HG03103 (cell line): Measurements from ENCODE around the gene INS.
"Not testable (repeated sequence)": the region's sequence is repeated elsewhere in the genome, so short reads cannot be mapped to it uniquely, and the experiment has no call there.

ENCODE experiments used
- ATAC-seq: cut with Tn5 transposase; IDR thresholded peaks from one replicate; pipeline ENCODE4 v1.9.1; 2021; ENCODE audit warnings: low read depth; ENCODE audit not compliant: unreplicated experiment

INS gene

DNA sequence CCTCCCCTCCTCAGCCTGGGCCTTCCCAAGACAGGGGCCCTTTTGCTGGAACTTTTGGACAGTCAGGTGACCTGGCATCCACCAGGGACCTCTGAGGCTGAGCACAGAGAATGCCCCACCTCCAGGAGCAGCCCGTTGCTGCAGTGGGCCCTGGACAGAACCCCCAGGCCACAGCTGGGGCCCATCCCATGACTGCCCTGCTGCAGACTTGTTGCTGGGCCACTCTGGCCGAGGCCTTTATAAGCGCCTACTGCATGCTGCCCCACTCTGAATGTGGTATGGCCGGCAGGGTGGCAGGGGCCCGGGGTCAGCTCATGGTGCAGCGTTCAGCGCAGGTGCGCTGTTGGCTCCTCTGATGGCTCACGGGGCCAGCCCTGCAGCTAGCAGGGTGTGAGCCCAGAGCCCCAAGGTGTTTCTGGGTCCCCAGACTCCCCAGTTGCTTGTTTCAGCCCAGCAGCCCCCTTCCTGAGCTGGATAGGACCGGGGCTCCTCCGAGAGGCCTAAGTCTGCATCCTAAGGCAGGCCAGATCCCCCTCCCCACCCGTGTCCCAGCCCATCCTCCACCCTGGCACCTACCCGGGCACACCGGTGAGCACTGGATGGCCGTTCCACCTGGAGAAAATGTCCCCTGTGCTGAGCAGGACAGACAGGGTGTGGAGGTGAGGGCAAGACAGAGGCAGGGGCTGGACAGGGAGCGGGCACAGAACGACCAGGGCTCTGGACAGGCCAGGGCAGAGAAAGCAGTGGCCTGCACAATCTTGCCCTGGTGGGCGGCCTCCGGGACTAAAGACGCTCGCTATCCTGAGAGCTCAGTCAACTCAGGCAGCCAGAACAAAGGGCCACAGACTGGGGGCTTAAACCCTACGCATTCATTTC is 38.7 kb upstream of the INS start:
- ATAC-seq: no peak

DNA sequence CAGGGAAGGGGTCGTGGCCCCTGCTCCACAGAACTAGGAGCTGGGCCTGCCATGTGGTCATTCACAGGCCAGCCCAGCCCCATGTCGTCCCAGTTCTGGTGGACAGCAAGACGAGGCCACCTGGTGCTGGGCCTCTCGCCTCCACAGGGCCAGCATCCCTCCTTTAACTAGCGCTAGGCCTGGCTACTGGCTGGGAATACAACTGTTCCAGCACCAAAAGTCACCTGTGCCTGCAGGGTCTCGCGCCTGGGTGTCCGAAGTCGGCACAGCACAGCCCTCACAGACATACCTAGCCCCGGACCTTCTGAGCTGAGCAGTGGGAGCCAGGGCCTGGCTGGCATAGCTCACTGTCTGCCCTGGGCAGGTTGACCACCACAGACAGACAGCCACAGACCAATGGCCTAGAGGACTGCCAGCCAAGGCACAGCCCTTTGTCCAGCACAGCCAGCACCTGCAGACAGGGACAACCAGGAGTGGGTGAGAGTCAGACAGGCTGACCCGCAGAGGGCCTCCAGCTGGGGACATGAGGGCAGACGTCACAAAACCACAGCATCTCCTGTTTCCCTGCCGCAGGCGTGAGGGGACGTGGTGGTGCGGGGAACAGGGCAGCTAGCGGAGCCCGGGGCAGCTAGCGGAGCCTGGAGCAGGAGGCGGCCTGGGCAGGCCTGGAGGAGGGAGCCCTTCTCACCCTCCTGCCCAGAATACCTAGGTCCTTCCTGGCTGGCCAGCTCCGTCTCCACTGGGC is 37.8 kb upstream of the INS start:
- no peak for ATAC-seq

DNA sequence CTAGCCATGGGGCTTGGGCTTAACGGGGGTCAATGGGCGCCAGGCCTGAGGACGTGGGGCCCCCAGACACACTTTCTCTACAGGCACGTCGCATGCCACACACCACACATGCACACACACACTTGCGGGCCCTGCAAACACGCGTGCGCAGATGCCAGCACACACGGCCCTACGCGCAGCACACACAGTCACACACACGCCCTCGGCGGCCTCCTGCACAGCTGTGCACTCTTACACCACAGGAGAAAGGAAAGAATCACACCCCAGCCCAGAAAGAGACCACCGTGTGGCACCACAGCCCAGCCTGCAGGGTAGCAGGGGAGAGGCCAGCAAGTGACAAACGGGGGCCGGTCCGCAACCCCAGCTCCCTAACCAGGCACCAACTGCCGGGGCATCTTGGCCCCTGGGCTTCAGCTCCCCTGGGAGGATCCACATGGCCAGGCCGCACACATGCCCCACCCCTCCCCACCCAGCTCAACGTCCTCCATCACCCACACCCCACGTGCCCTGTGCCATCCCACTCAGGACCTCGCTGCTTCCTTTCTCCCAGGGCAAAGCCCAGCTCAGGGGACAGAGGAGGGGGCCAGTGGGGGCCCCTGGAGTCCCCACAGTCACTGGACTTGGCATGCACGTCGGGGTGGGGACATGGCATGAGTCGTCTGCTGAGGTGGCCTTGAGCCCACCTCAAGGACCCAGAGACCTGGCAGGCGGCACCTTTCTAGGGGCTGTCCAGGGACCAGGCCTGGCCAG is 36.9 kb upstream of the INS start:
- no peak for ATAC-seq

DNA sequence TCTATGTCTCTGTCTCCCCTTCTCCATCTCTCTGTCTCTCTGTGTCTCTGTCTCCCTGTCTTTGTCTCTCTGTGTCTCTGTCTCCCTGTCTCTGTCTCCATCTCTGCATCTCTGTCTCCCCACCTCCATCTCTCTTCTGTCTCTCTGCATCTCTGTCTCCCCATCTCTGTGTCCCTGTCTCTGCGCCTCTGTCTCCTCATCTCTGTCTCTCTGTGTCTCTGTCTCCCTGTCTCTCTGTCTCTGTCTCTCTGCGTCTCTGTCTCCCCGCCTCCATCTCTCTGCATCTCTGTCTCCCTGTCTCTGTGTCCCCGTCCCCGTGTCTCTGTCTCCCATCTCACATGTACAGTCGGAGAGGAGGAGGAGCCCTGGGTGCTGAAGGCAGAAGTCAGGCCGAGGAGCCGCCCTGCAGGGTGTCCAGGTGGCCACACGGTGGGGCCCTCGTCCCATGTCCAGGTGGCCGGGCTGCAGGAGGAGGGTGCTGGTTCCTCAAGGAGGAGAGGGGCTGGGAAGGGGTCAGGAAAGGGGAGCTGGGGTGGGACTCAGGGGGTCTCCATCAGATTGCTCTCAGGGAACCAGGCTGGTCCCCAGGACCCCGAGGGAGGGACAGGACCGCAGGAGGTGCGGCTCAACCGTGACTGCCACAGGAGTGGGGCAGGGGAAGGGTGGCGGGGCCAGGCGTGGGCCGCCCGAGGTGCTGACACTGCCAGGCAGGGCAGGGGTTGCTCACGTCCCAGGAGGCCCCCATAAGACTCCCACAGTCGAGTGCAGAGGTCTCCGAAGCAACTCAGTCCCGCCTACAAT is 36.2 kb upstream of the INS start:
- no peak for ATAC-seq

DNA sequence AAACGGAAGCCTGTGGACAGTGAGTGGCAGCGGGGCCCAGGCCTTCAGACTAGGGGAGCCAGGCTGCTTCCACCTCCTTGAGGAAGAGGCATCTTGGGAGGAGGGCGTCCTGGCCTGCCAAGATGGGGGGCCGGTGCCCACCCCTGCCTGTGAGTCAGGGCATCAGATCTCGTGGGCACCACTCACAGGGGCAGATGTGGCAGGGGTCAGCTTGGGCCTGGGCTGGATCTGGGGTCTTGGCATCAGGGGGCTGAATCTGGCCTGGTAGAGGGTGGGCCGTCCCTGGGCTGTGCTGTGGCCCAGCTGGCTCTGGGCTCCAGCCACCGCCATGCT is 34.7 kb upstream of the INS start:
- ATAC-seq: no peak

DNA sequence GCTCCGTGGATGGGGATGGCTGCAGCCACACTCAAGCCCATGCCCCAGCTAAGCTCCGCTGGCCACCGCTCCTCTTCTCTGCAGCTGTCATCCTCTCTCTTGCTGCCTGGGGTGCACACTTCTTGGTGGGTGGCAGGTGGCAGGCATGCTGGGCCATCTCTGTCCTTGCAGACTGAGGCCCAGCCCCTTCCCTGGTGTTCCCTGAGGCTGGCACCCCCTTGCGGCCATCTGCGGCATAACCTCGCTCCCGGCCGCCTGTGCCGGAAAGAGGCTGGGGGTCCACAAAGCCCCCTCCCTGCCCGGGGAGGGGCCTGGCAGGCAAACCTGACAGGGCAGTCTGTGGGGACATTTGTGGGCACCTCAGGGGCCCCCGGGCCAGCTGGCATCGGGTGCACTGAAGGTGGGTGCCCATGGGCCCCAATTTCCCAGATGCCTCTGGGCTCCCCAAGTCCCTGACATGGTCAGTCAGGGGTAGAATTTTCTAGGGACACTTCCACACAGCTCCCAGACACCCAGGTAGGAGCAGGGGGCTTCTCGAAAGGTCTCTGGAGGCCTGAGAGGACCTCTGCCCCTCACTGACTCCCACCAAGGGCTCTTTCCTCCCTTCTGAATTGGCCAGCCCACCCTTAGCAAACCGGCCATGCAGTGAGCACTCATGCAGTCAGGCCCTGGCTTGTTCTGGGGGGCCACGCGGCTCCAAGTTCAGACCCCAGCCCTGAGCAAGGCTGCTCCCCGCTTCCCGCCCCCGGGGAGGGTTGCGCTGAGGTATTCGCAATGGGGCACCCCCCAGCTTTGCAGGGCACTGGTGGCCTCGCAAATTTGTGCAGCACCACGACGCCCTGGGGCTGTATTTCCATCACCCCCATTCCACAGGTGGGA is 34.1 kb upstream of the INS start:
- ATAC-seq: no peak

DNA sequence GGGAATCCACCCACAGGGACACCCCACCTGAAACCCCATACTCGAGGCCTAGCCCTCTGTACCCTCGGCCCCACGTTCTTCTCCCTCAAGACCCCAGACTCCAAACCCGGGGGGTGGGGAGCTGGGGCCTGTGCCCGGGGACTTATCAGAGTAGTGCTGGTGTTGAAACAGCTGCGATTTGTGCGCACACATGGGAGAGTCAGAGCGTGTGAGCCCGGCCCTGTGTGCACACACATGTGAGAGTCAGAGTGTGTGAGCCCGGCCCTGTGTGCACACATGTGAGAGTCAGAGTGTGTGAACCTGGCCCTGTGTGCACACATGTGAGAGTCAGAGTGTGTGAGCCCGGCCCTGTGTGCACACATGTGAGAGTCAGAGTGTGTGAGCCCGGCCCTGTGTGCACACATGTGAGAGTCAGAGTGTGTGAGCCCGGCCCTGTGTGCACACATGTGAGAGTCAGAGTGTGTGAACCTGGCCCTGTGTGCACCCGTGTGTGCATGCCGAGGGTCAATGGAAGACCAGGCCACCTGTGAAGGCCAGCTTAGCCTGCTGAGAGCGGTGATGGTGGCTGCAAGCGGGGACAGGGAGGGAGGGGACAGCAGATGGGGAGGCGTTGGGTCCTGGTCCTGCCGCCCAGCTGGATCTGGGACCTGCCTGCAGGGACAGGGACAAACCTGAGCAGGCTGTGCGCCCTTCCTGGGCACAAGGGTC is 33.0 kb upstream of the INS start:
- not testable (repeated sequence) for ATAC-seq

DNA sequence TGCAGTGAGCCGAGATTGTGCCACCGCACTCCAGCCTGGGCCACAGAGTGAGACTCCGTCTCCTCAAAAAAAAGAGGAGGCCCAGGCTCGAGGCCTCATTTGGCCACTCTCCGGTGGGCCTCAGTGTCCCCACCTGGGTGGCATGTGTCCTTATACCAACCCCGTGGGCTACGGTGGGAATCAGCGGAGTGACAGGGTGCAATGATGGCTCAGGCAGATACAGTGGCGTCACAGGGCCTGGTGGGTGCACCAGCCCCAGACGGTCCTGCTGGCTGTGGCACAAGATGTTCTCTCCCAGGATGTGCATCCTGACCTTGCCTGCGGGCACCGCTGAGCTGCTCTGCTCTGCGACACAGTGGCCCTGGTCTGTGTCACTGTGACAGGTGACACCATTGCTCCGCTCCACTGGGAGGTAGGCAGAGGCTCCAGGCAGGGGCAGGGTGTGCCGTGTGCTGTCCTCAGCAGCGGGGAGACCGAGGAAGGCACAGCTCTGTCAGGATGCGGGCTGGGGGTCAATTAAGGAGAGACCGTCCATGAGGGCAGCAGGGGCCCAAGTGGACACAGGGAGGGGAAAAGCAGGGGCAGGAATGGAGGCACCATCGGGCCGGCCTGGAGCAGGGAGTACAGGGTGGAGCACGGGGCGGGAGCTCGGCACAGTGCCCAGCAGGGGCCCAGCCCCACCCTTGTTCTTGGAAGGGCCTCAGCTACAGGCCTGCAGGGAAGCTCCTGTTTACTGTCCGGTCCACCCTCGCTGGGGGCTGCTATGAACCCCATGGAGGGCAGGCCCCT is 32.3 kb upstream of the INS start:
- ATAC-seq: no peak

DNA sequence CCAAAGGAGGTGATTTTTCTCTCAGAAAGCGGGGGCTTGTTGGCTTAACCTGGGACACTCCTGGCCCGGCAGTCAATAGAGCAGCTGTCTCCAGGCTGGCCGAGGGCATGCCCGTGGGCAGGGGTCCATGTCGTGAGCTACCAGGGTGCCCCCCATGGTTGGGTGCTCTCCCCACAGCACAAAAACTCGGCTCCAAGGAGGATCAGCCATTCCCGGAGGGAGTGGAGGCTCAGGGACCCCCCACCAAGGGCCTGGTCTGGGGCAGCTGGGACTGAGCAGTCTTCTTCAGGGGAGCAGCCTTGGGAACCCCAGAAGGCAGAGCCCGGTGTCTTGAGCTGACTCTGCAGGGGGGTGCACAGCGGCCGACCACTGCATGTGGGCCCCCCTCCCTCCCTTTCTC is 31.4 kb upstream of the INS start:
- ATAC-seq: no peak

DNA sequence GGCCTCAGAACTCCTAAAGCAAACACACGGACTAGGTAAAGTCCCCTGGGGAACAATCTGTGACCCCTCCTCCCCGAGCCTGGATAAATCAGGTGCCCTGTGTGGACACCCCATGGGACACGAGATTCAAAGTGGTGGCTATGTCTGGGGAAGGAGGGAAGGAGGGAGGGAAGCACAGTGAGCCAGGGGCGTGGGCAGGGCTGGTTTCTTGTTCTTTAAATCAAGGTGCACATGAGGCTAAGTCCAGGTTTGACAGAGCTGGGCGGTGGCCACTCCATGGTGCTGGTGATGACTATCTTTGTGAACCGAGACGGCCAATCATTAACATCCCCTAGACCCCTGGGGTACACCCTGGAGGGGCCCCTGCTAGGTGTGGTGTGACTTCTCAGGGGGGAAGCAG is 30.9 kb upstream of the INS start:
- no peak for ATAC-seq

DNA sequence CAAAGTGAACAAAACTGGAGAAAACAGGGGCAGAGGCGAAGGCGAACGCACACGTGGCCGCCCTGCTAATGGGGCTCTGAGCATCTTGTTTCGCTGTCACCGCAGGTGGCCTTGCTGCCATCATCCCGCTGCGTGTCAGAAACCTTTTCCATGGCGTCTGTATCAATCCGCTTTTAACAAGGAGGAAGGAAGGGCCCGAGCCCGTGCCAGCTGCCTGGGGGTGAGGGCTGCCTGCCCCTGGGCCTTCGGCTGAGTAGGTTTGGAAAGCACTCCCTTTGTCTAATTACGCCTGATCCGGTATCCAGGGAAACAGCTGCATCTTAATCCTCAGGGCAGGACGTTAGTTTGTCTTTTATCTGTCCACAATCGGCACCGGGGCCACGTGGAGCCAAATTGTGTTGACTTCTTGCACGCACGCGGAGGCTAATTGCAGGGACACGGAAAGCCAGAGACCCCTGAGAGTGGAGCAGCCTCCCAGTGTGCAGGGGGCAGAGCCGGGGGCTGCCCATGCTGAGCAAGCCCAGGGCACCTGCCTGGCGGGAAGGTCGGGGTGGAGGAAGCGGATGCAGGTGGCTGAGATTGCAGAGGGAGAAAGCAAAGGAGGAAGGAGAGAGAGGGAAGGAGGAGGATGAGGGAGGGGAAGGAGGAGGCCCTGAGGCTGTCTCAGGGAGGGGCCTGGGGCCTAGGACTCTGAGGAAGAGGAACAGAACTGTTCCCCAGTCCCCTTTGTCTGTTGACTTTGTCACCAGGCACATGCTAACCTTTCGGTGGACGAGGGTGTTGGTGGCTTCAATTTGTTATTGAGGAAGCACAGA is 29.9 kb upstream of the INS start:
- ATAC-seq: no peak

DNA sequence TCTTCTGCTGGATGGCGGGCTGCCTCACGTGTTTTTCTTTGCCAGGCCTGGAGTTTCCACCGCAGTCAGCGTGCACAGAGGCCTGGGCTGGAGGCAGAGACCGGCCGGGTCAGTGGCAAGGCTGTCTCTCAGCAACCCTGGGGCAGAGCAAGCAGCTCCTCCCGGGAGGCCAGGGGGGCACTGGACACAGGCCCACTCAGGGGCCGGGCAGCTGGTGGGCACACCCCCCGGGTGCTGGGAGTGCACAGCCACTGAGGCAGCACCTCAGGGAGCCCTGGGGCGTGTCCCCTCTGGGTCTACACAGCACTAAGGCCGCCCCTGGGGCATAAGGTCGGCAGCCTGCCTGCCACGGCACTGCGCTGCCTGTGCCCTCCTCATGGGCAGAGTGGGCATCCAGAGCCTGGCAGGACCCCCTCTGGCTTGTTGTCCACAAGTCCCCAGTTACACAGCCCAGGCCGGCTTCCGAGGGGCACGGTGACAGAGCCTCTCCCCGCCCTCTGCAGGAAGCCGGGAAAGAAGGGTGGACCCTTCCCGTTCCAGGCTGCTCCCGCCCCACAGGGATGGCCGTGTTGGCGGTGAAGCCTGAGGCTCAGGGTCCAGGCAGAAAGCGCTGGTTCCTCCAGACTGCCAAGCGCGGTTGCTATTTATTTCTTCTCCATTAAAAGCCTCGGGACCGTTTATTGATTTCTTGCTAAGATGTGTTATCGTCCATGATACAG is 29.1 kb upstream of the INS start:
- no peak for ATAC-seq

DNA sequence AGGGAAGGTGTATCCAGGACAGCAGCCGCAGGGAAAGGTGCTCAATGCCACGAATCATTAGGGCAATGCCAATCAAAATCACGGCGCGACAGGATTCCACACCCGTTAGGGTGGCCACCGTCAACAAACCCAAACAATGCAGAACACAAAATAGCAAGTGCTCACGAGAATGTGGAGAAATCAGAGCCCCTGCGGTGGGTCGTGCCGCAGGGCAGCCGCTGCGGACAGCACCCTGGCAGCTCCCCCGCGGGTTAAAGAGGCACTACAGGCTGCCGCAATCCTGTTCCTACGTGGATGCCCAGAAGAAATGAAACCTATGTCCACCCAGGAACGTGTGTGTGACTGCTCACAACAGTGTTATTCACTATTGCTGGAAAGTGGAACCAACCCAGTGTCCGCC is 27.7 kb upstream of the INS start:
- ATAC-seq: no peak

DNA sequence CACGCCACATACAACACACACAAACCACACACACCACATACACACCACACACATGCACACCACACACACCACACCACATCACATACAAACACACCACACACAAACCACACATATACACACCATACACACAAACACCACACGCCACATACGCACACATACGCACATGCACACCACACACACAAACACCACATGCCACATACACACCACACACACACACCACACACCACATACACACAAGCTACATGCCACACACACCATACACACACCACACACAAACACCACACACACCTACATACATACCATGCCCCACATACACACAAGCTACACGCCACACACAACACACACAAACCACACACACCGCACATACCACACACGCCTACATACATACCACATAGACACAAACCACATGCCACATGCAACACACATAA is 26.3 kb upstream of the INS start:
- ATAC-seq: no peak

DNA sequence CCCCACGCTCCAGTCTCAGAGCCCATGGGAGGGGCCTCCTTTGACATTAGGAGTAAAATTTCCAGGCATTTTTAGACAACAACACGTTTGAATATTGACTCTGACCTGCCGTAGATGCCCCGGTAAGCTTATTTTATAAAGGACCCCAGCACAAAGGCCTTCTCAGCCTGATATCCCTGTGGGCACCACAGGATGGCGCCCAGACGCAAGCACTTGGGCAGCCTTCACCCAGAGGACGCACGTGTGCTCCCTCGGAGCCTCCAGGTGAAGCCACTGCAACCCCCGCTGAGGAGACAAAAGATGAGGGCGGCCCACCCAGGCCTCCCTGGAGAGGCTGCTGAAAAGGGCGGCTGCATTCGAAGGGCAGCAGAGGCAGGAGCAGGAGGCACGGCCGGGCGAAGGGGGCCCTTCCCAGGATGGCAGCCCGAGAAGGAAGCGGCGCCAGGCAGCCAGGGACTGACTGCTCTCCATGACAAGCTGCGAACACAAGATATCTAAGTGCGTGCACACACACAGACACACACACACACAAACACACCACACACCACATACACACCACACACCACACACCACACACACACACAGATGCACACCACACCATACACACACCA is 25.8 kb upstream of the INS start:
- no peak for ATAC-seq

DNA sequence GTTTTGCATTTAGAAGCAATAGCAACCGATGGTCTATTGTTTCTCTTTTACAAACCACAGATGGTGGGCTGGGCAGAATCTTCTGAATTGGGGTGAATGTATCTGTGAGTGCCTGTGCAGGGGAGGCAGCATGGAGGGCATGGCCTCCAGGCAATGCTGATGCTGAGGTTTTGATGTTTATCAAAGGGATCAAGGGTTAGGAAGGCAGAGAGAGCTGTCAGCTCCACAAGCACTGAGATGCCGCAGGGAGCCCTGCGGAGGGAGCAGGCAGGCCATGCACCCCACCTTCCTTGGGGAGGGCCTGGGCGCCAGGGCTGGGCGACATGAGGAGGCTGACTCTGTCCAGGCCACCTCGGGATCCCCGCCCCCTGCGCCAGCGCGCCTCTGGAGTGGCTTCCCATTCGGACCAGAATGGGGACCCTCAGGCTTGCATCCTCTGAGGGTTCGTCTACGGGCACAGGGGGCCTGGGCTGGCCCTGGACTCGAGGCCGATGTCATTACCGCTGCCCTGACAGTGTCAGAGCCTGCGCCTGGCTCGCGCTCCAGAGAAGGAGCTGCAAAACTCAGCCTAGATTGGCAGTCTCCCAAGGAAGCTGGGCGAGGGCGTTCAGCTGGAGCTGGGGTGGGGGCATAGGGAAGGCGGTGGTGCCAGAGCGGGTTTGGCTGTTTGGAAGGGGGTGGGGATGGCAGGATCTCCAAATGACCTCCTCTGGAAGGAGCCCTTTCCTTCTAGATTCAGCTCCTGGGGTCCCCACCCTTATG is 24.5 kb upstream of the INS start:
- ATAC-seq: no peak
